NCI-H2171 (cell line): Measurements from ENCODE around the gene POLE.

Source experiments
- DNase-seq: peaks from one replicate; lab custom pipeline; 2025; lab: John Stamatoyannopoulos, UW

Gene POLE

DNA sequence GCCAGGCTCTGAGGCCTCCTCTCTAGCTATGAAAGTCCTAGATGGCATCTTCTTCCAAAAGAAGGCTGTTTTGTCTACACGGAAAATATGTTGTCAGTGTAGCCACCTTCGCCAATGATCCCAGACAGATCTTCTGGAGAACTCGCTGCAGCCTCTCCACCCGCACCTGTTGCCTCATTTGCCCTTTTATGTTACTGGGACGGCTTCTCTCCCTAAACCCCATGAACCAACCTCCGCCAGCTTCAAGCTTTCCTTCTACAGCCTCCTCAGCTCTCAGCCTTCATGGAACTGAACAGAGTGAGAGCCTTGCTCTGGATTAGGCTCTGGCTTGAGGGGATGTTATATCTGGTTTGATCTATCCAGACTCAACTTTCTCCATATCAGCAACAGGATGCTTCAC is 57.8 kb downstream of the POLE start:
- DNase-seq: no peak

DNA sequence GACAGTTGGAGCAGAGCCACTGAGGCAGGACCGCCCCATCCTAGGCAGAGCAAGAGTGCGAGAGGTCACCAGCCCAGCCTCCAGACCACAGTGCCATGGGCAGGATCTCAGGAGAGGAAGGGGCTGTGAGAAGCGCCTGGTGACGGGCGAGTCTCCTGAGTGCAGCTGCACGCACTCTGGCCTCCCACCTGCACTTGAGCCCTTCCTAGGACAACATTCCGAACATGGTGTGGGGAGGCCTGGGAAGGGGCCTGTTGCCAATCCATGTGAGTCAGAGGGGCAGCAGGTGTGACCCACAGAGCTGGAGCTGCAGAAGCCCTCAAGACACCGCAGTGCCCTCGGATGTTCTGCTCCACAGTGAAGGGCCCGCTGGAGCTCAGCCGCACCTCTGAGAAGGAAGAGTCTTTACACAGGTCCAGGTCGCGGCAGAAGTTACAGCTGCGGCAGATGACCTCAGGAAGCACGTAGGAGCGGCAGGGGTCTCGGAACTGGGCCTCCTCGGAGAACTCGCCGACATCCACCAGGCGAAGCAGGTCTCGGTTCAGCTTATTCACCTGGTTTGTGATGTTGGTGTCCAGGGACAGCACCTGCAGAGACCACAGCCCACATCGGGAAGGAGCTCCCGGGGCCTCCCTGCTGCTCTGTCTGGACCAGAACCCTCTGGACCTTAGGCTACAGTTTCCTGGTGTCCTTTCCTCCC is 61.3 kb downstream of the POLE start:
- no peak for DNase-seq

- DNase-seq: no peak
Observed at GRCh38 chr12:132624910-132625630, 62.1 kb downstream of the POLE start.

GRCh38 chr12:132624186-132624855 is 62.8 kb downstream of the POLE start:
- no peak for DNase-seq

GRCh38 chr12:132623072-132623869 is 63.9 kb downstream of the POLE start:
- peak; percentile 45 for DNase-seq

DNA sequence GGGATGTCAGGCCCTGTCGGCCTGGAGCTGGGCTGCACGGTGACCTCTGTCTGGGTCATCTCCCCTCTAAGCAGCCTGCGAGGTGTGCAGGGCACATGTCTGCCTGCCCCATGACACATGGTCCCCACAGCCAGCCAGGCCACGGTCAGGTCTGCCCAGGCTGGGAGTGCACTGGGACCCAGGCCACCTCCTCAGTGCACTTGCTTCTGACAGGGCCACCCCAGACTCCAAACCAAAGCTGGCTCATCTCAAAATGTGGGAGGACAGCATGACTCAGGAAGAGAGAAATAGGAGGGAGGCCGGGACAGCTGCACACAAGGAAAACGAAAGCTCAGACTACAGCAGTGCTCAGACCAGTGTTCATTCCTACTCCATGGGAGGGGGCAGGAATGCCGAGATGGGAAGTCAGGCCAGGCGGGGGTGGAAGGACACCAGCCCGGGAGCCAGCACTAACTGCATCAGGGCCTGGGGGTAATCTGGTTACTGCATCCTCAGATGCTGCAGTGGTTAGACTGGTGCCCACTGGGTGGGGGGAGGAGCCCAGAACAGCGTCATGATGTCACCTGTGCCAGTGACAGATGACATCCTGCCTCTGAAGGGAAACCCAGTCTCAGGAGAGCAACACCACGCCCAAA is 64.6 kb downstream of the POLE start:
- no peak for DNase-seq

- DNase-seq: no peak
Observed at GRCh38 chr12:132621657-132622435, 65.3 kb downstream of the POLE start.

- DNase-seq: no peak
Observed at GRCh38 chr12:132620899-132621656, 66.1 kb downstream of the POLE start.

GRCh38 chr12:132620113-132620898 is 66.8 kb downstream of the POLE start:
- DNase-seq: no peak

DNA sequence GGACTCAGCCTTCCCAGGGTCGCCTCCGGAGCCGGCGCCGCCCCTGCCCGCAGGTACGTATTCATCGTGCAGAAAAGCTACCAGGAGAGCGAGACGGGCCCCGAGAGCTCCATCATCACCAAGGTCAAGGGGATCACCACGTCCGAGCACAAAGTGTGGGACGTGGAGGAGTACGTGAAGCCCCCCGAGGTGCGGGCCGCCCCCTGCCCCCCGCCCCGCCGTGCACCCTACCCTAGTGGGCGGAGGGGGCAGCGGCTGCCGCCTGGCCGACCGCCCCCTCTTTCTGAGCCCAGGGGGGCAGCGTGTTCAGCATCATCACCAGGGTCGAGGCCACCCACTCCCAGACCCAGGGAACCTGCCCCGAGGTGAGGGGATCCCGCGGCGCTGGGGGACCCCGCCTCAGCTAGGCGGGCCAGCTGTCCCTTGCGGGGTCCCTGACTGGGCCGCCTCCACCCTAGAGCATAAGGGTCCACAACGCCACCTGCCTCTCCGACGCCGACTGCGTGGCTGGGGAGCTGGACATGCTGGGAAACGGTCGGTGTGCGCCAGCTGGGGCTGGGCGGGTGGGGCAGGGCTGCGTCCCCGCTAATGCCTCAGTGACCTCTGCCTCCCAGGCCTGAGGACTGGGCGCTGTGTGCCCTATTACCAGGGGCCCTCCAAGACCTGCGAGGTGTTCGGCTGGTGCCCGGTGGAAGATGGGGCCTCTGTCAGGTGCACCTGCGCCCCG is 67.6 kb downstream of the POLE start:
- no peak for DNase-seq

- DNase-seq: no peak
Observed at GRCh38 chr12:132619071-132619385, 68.1 kb downstream of the POLE start.

GRCh38 chr12:132618683-132619043 is 68.5 kb downstream of the POLE start, which contains the start of gene P2RX2:
Gene P2RX2, plus strand, starts transcription at chr12:132618776. Its CDS starts 41 bp downstream, at chr12:132618817.
- no peak for DNase-seq

GRCh38 chr12:132617822-132618682 is 69.1 kb downstream of the POLE start:
- peak; percentile 33 for DNase-seq

- DNase-seq: no peak
Observed at GRCh38 chr12:132617135-132617701, 69.9 kb downstream of the POLE start.

DNA sequence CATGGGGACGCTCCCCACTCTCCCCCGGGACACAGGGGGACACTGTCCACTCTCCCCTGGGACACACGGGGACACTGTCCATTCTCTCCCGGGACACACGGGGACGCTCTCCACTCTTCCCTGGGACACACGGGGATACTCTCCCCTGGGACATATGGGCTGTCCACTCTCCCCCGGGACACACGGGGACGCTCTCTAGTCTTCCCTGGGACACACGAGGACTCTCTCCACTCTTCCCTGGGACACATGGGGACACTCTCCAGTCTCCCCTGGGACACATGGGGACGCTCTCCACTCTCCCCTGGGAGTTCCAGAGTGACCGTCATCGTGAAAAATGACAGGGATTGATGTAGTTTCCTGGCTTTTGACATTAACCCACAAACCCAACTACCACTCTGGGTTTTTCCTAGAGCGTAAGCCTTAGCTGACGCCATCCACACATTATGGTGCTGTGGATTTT is 71.5 kb downstream of the POLE start:
- DNase-seq: no peak

DNA sequence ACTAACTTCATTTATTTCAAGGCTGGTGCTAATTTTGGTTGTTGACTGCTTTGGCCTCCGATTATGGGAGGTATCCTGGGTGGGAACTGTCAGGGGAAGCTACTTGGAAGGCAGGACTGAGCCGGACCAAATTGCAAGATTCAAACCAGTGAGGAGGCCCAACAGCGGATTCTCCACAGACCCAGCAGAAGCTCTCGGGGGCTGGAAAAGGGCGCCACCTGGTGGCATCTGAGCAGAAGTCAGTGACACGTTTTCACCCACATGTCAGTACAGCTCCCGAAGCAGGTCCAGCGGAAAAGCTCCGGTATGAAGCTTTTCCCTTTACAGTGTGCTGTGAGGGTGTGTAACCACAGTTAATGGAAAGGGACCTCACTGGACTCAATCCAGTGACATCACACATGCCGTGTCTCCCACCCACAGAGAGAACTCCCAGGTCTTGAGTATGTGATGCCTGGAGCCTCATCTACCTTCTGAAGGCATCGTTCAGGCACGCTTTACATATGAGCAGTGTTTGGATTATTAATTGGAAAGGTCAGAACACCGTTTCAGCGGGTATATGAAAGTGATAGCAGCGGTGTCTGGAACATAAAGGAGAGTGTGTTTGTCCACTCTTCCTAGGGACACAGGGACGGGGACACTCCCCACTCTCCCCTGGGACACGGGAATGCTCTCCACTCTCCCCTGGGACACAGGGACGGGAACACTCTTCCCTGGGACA is 72.1 kb downstream of the POLE start:
- DNase-seq: peak; percentile 65

GRCh38 chr12:132614029-132614428 is 73.1 kb downstream of the POLE start:
- DNase-seq: no peak
